Activated CD4-positive, alpha-beta T cell treated with anti-CD3 and anti-CD28 coated beads, Interleukin-2, Interleukin-4, amounts not matched to agents 100 ng/mL and 50 ng/mL, durations not matched to agents 16 hours and 8 hours (primary cell): Measurements from ENCODE around the gene ABHD14A.
"Not testable (repeated sequence)": the region's sequence is repeated elsewhere in the genome, so short reads cannot be mapped to it uniquely, and the experiment has no call there.

Experiments
- DNase-seq: peaks from one replicate; pipeline ENCODE4 v3.0.0-alpha.2; 2020; ENCODE audit warnings: low spot score

ABHD14A gene

GRCh38 chr3:51974963-51975851, at the start of gene ABHD14A:
ABHD14A (plus strand) TSS chr3:51975064; CDS start chr3:51975136, 72 bp downstream.
- DNase-seq, result peak; percentile 70

- DNase-seq, result no peak
These were observed 47.5 kb upstream of the ABHD14A start for GRCh38 chr3:51927061-51927977.

- no peak for DNase-seq
These were observed 46.4 kb upstream of the ABHD14A start for GRCh38 chr3:51928438-51928837.

DNA sequence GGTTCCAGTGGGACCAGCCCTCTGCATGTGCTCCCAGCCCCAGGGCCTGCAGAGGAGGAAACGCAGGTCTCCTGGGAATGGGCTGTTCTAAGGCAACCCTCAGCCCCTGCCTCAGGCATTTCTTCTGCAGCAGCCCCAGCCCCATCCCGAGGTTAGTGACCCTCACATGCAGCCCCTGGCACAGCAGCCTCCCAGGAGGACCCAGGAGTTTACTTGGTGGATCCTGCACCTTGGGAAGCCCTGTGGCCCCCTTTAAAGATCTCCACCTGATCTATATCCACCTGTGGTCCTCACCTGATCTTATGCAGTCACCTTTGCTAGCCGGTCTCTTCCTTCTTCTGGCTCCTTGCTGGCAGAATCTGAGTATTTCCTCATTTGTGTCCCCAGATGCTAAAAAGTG, 45.9 kb upstream of the ABHD14A start:
- not testable (repeated sequence) for DNase-seq

- DNase-seq, result no peak
These were observed 45.4 kb upstream of the ABHD14A start for GRCh38 chr3:51929420-51930003.

DNA sequence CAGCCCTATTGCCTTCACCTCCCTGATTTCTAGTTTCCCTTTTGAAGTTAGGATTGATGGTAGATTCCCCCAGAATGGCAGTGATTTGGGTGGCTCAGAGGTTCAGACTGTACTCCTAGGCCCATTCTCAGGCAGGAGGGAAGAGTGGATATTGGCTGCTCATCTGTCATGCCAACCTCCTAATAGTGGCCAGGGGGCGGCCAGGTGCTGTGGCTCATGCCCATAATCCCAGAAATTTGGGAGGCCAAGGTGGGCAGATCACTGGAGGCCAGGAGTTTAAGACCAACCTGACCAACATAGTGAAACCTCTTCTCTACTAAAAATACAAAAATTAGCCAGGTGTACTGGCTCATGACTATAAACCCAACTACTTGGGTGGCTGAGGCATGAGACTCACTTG, 44.4 kb upstream of the ABHD14A start:
- DNase-seq, result no peak

- DNase-seq, result no peak
These were observed 43.1 kb upstream of the ABHD14A start for GRCh38 chr3:51931756-51932155.

DNA sequence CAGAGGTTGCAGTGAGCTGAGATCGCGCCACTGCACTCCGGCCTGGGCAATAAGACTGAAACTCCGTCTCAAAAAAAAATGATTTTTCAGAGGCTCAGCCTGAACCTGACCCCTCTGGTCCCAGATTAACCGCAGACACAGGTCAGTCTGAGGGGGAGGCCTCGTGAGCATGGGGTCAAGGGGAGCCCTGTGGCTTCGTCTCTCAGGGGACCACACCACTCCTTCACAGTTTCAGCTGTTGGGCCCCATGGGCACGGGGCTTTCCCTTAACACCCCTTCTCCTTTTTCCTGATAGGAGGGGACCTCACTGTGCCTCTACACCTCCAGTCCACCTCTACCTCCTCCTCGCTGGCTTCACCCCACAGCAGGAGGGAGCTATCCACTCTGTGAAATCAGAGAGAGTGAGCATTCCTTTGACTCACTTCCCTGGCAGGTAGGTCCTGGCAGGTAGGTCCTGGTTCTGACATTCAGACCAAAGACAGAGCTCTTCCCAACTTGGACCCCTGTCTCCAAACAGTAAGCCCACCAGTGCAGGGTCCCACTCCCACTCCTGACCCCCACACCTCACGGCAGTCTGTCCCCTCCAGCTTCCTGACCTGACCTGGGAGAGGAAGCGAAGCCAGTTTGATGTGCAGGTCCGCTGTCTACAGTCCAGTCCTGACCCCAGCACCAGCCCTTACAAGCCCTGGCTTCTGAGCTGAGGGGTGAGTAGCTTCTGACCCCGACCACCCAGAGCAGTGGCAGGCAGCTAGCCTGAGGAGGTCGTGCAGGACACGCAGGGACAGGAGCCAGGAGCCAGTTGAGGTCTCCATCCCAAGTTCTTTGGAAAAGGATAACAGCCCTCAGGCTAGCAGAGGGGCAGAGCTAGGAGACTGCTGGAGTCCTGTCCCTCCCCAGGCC, 42.1 kb upstream of the ABHD14A start:
- no peak for DNase-seq

GRCh38 chr3:51933471-51934138, 41.3 kb upstream of the ABHD14A start:
- no peak for DNase-seq

DNA sequence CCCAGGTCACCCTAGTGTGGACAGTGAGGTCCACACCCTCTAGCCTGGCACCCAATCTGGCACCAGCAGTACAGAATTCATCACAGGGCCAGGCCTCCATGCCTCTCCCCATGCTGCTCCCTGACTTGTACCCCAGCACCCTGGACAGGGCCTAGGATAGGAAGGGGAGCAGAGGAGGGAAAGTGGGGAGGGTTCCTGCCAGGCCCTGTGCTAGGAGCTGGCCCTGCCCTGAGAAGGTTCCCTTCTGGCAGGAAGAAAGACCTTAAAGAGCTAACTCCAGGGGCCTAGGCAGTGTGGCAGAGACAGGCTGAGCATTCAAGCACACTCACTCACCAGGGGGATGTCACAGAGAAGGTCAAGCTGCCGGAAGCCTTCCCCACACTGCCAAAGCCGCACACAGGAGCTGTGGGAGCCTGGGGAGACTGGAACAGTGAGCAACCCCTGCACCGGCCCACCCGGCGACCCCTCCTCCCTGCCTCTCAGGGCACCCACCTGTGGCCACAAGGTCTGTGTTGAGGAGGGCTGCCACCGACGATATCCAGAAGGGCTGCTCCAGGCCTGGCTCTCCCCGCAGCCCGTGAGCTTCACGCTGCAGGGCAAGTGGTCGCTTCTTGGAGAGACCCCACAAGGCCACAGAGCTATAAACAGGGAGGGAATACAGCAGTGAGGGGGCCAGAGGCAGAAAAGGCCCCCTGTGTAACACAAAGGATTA, 40.6 kb upstream of the ABHD14A start:
- no peak for DNase-seq

- no peak for DNase-seq
These were observed 39.6 kb upstream of the ABHD14A start for GRCh38 chr3:51934991-51935885.

GRCh38 chr3:51935886-51936755, 38.7 kb upstream of the ABHD14A start:
- DNase-seq, result no peak

- DNase-seq, result no peak
These were observed 37.9 kb upstream of the ABHD14A start for GRCh38 chr3:51937014-51937413.

DNA sequence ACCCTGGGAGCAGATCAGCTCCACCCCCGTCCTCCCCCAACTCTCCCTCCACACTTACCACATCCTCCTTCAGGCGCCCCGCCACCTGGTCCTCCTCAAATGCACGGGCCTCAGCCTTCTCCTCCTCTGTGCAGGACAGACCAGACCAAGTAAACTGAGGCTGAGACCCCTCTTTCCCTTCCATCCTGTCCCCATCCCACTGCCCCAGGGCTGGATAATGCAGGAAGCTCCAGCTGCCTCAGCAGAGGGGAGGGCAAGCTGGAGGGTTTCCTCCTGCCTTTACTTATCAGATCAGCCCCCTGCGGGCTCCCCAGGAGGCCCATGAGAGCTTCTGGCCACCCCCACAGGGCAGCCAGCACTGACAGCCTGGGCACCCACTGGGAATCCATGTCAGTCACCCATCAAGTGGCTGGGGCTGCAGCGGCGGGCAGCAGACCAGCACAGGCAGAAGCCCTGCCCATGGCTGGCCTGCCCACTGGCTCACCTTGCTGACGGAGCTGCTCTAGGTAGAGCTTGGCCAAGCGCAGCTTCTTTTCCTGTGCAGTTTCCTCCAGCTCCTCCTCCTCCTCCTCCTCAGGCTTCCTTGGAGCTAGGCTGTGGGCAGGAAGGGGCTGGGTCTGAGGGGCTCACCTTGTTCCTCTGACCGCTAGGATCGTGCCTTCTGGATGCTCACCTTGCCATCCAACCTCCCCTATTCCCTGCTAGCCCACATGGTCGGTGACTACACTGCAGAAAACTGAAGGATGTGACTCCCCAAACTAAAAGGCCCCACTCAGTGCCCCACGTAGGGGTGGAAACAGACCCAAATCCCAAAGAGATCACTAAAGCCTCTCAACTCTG, 37.0 kb upstream of the ABHD14A start:
- DNase-seq, result no peak

DNA sequence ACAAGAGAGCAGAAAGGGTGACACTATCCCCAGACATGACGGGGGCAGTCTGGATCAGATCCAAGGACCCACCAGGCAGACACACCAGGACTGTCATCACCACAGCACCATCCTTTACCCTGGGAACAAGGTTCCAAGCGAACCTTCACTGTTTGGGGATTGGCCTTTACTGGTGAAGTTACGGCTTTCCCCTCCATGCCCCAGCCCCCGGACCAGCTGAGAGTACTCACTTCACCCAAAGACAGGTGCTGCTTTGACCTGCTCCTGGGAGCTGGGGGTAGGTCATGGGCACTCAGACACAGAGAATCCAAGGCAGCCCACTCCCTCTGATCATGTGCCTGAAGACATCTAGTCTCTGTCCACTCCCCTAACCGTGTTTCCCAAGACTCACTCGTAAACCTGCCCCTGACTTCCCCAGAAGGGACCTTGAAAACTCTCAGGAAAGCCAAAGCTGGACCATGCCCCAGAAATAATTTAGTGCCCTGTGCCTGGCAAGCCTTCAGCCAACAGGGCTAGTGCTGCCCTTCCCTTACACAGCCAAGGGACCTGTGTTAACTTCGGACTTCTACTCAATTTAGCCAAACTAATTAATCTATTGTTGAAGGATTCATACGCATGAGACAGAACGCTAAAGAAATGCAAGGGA, 36.0 kb upstream of the ABHD14A start:
- DNase-seq, result no peak

DNA sequence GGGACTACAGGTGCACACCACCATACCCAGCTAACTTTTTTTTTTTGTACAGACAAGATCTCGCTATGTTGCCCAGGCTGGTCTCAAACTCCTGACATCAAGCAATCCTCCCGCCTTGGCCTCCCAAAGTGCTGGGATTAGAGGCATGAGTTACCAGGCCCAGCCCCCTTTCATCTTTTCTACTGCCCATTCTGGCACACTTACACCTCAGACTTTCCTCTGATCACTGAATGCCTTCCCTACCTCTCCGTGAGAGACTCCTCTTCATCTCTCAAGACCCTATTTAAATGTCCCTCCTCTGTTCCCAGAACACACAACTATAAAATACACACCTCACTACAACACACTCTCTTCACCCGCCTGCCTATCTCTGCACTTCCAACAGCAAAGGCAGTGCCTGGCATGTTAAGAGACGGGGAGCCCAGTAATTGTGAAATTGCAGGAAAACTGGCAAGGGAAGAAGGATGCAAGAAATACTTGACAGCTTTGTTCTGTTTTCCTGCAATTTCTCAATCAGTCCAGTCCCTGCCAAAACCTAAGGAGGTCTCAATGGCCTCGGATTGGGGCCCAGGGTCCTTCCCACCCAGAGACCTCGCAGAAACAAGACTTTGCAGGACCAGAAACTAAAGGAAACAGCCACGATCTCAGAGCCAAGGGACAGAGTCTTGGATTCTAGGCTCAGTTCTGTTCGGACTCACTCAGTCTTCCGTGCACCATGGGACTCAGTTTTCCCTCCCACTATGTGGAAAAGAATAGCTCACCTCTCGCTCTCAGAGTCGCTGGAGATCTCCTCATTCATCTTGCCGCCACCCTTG, 34.0 kb upstream of the ABHD14A start:
- no peak for DNase-seq
